AG04450 (cell line): ENCODE data around the gene TULP1. TPM values are rescaled to one million over a fixed set of nuclear protein-coding genes. Genes with fewer than 3 reads are reported as not detected.
A peak's percentile ranks its signal among the peaks of the same experiment; 100 is the strongest.

ENCODE experiments used
- CTCF ChIA-PET: fragments of 300-600, 350-600 bp; formaldehyde crosslinking; extraction: SDS; loops from one replicate; lab custom pipeline; 2022; ENCODE audit warnings: antibody characterized with exemption, inconsistent platforms; lab: Charles Lee
- POLR2A ChIA-PET: fragments of 350-600 bp; formaldehyde crosslinking; extraction: SDS; loops from one replicate; lab custom pipeline; 2021; ENCODE audit warnings: antibody characterized with exemption, inconsistent platforms; lab: Yijun Ruan, JAX
- DNase-seq: peaks from one replicate; pipeline ENCODE4 v3.0.0-alpha.2; 2011; ENCODE audit warnings: low read depth, low spot score
- H3K27ac ChIP-seq: one replicate; pipeline ENCODE4 v1.5.1; 2012; ENCODE audit warnings: low read depth, low read length, control low read depth
- H3K27me3 ChIP-seq: one replicate; pipeline ENCODE4 v1.6.0; 2012; ENCODE audit warnings: low read length; ENCODE audit not compliant: control insufficient read depth, insufficient read depth
- H3K4me3 ChIP-seq: 2 replicates; pipeline ENCODE4 v1.5.1; 2011; ENCODE audit warnings: mild to moderate bottlenecking, low read depth, low read length, control low read depth
- H3K9me3 ChIP-seq: 2 replicates; pipeline ENCODE4 v1.5.1; 2012; ENCODE audit warnings: low read length; ENCODE audit not compliant: control insufficient read depth, insufficient read depth
- CTCF ChIP-seq: IDR thresholded peaks from 2 replicates; pipeline ENCODE4 v1.5.1; 2011; ENCODE audit warnings: low read depth, low read length, control low read depth, inconsistent platforms
- polyA plus RNA-seq: library from polyadenylated mRNA; depleted of rRNA; stranded (reverse); fragments of >200 nt; gene quantifications from 2 replicates; pipeline ENCODE4 v1.2.3, GENCODE V29; 2011

TULP1 gene
- polyA plus RNA-seq, 1 experiment: not detected

- no peaks in the 10 kb centered on the region for H3K27me3 ChIP-seq
- peak overlapping the region; percentile 77 for H3K27ac ChIP-seq
- POLR2A ChIA-PET: interaction anchor here (0.6 to 1.2 kb wide), 3 partner anchors 8 to 138 kb away, joined by 3 to 6 read pairs (median 4); no protein-coding TSS in a partner anchor
- H3K4me3 ChIP-seq: no peak overlapping the region
- no peak for TF ChIP-seq CTCF
- DNase-seq: no peak
- CTCF ChIA-PET: interaction anchor here (1.1 kb wide), 1 partner anchor 19 kb away, joined by 3 read pairs; the partner anchor contains the start of gene RPL10A
- H3K9me3 ChIP-seq: no peaks in the 10 kb centered on the region
Measured at GRCh38 chr6:35487658-35488516, 24.8 kb downstream of the TULP1 start.

- H3K9me3 ChIP-seq: no peaks in the 10 kb centered on the region
- H3K27me3 ChIP-seq: no peaks in the 10 kb centered on the region
- ChIA-PET POLR2A (interaction anchor here (1.0 to 1.2 kb wide), 3 partner anchors 10 to 14 kb away, joined by 3 to 6 read pairs (median 4); no protein-coding TSS in a partner anchor), CTCF (interaction anchor here (1.0 kb wide), 1 partner anchor 19 kb away, joined by 3 read pairs; no protein-coding TSS in a partner anchor)
- no peak for TF ChIP-seq CTCF
- DNase-seq: no peak
- no peak overlapping the region for H3K4me3 ChIP-seq
- peak overlapping the region; percentile 61 for H3K27ac ChIP-seq
Measured at GRCh38 chr6:35486005-35486925, 26.4 kb downstream of the TULP1 start.

GRCh38 chr6:35485402-35485877 lies 27.3 kb downstream of the TULP1 start:
- TF ChIP-seq CTCF: no peak
- H3K4me3 ChIP-seq: no peak overlapping the region
- H3K9me3 ChIP-seq: no peaks in the 10 kb centered on the region
- no peaks in the 10 kb centered on the region for H3K27me3 ChIP-seq
- peak overlapping the region; percentile 61 for H3K27ac ChIP-seq
- DNase-seq: no peak
- CTCF ChIA-PET: no interaction called here
- POLR2A ChIA-PET: interaction anchor here (0.8 to 1.0 kb wide), 3 partner anchors 12 to 13 kb away, joined by 3 to 6 read pairs (median 3); no protein-coding TSS in a partner anchor

- CTCF ChIA-PET: no interaction called here
- no peak for TF ChIP-seq CTCF
- Histone ChIP-seq H3K9me3 (no peaks in the 10 kb centered on the region), H3K27ac (peak overlapping the region; percentile 61), H3K27me3 (no peaks in the 10 kb centered on the region), H3K4me3 (no peak overlapping the region)
- no peak for DNase-seq
- POLR2A ChIA-PET: interaction anchor here (0.8 to 1.0 kb wide), 2 partner anchors 11 to 13 kb away, joined by 3 to 6 read pairs; no protein-coding TSS in a partner anchor
Measured at GRCh38 chr6:35484921-35485392, 27.7 kb downstream of the TULP1 start.
